Omental fat pad (tissue), 4 donors: ENCODE data around the gene SRCIN1. TPM values are rescaled to one million over a fixed set of nuclear protein-coding genes. Genes with fewer than 3 reads are reported as not detected.
"Not testable (repeated sequence)": the region's sequence is repeated elsewhere in the genome, so short reads cannot be mapped to it uniquely, and the experiment has no call there.

Source experiments
- ATAC-seq: fragments of 150-250 bp; one replicate; pipeline ENCODE4 v1.9.1; 2016; ENCODE audit warnings: mild to moderate bottlenecking, moderate library complexity; ENCODE audit not compliant: low FRiP score
- DNase-seq: peaks from one replicate; pipeline ENCODE4 v3.0.0-alpha.2; 2019; ENCODE audit warnings: low spot score
- total RNA-seq, 4 donors: library from RNA; depleted of rRNA; stranded (reverse); fragments of >200 nt; gene quantifications; one replicate each; pipeline ENCODE4 v1.1.0, GENCODE V29; 2016
- TF ChIP-seq, protein P1 (sequence below), 3 donors: fragments of 450-650 bp; IDR thresholded peaks; one replicate each; pipeline ENCODE4 v1.5.1; 2016 to 2017; ENCODE audit warnings: antibody characterized with exemption in 3 of 3, mild to moderate bottlenecking in 3 of 3, moderate library complexity in 2 of 3

SRCIN1 gene
- total RNA-seq, 4 donors from 2014 or later: 1.2 to 5.6 (median 2.7) TPM

GRCh38 chr17:38534498-38534885 lies 71.3 kb downstream of the SRCIN1 start:
- DNase-seq: no peak
- ATAC-seq: no peak
- TF ChIP-seq, protein P1, sequence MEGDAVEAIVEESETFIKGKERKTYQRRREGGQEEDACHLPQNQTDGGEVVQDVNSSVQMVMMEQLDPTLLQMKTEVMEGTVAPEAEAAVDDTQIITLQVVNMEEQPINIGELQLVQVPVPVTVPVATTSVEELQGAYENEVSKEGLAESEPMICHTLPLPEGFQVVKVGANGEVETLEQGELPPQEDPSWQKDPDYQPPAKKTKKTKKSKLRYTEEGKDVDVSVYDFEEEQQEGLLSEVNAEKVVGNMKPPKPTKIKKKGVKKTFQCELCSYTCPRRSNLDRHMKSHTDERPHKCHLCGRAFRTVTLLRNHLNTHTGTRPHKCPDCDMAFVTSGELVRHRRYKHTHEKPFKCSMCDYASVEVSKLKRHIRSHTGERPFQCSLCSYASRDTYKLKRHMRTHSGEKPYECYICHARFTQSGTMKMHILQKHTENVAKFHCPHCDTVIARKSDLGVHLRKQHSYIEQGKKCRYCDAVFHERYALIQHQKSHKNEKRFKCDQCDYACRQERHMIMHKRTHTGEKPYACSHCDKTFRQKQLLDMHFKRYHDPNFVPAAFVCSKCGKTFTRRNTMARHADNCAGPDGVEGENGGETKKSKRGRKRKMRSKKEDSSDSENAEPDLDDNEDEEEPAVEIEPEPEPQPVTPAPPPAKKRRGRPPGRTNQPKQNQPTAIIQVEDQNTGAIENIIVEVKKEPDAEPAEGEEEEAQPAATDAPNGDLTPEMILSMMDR (IDR thresholded peaks at IDR 0.05): no peak

- TF ChIP-seq, protein P1 (IDR thresholded peaks at IDR 0.05): no peak
- ATAC-seq (no peak), DNase-seq (no peak)
Measured at GRCh38 chr17:38533866-38534497, 71.8 kb downstream of the SRCIN1 start.

- DNase-seq (no peak), ATAC-seq (no peak)
- TF ChIP-seq, protein P1 (IDR thresholded peaks at IDR 0.05): no peak
Measured at GRCh38 chr17:38533241-38533640, 72.5 kb downstream of the SRCIN1 start.

DNA sequence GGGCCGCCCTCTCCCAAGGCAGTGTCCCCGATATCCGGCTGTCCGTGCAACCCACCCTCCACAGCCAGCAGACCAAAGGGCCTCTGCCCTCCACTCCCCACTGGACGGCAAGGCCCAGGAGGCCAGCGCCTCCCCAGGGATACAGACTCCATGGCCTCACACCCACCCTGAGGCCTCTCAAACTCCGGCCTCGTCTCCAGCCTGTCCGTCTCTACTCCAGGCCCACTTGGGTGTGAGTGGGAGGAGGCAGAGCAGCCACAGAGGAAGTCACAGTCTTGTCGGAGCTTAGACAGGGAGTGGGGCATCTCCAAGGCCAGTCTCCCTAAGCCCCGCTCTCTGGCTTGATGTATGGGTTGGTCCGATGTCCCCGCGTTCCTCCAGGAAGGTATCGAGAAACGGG lies 73.3 kb downstream of the SRCIN1 start:
- DNase-seq (no peak), ATAC-seq (no peak)
- TF ChIP-seq, protein P1 (IDR thresholded peaks at IDR 0.05): no peak

DNA sequence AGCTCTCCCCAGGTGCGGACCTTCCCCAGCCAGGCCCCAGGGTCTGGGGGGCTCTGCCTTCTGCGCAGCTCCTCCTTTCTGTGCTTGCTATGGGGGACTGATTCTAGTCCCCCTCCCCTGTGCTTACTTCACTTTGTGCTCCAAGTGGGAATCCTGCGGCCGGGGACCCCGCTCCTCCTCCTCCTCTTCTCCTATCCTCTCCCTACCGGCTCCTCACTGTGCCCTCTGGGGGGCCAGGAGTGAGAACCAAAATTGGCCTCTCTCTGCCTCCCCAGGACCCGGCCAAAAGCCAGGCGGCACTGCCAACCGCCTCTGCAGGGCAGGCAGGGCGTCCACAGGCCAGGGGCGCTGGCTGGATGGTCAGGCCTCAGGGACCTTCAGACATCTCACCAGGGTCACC lies 74.0 kb downstream of the SRCIN1 start:
- not testable (repeated sequence) for ATAC-seq, DNase-seq

- not testable (repeated sequence) for ATAC-seq, DNase-seq
Measured at GRCh38 chr17:38530856-38531255, 74.9 kb downstream of the SRCIN1 start.

GRCh38 chr17:38528141-38528540 lies 77.6 kb downstream of the SRCIN1 start:
- not testable (repeated sequence) for DNase-seq, ATAC-seq

DNA sequence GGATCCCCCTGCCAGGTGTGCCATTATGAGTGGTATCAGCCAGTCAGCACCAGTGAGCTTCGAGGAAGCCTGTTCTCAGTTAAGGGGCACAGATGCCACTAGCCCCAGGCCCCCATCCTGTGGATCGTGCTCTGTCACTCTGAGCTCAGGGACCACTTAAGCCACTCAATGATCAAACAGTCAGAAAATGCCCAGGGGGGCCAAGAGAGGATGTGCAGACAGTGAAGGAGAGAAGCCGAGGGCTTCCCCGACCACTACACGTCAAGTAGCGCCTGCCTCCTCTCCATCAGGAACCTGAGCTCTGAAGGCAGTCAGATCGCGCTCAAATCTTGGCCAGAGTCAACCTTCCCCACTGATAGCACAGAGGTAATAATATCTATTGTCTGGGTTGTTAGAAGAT lies 79.2 kb downstream of the SRCIN1 start:
- not testable (repeated sequence) for ATAC-seq, DNase-seq

DNA sequence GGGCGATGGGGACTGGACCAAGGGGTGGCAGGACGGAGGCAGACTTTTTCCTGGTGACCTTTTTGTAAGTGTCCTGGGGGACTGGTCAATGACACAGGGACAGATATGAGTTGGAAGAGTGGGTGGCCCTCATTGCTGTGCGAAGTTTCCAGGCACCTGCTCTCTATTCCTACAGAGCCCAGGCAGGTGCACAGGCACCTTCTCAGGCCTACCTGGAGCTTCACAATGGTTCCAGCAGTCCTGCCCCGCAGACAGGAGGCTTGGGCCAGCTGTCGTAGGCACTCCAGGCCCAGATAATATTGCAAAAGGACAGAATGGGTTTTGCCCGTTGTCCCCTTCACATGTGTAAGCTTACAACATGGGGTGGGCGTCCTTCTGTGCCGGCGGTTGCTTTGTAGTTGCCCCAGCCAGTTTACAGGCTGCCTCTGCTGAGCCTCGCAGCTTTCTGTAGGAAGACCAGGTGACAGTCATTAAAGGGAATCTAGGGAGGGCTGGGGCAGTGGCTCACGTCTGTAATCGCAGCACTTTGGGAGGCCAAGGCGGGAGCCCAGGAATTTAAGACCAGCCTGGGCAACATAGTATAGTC lies 93.2 kb downstream of the SRCIN1 start:
- ATAC-seq: no peak
- DNase-seq: no peak
- TF ChIP-seq, protein P1 (IDR thresholded peaks at IDR 0.05): no peak
